ENCODE results near the gene MYCN.
"Not testable (repeated sequence)": the region's sequence is repeated elsewhere in the genome, so short reads cannot be mapped to it uniquely, and the experiment has no call there.

The MYCN gene

DNA sequence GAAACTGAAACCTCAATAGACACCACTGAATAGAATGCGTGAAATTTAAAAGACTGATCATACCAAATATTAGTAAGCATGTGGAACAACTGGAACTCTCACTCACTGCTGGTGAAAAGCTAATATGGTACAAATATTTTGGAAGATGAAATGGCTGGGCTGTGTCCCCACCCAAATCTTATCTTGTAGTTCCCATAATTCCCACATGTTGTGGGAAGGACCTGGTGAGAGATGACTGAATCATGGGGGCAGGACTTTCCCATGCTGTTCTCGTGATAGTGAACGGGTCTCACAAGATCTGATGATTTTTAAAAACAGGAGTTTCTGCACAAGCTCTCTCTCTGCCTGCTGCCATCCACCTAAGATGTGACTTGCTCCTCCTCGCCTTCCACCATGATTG is 32.0 kb upstream of the MYCN start:
- no peak for DNase-seq

- no peak for DNase-seq
These were observed 31.2 kb upstream of the MYCN start for GRCh38 chr2:15909157-15909556.

- DNase-seq, result no peak
These were observed 30.6 kb upstream of the MYCN start for GRCh38 chr2:15909736-15910135.

GRCh38 chr2:15911270-15911669 is 29.1 kb upstream of the MYCN start:
- DNase-seq, result not testable (repeated sequence)

- DNase-seq, result no peak
These were observed 28.7 kb upstream of the MYCN start for GRCh38 chr2:15911686-15912085.

DNA sequence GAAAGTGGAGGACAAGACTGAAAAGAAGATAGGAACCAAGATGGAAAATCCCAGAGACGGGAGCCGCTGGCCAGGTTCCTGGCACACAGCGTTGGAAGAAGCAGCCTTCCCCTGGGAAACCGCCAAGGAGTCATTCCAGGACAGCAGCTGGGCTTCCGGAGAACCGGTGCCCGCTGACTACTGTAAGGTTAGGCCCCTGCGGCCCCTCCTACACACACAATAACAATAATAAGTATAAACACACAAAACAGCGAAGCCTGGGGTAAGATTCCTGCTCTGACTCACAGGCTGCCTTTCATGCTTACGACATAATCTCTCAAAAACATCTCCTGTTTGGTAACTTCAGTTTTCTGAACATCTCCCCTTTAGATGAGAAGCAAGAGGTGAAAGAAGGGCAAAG is 28.1 kb upstream of the MYCN start:
- DNase-seq, result no peak

- no peak for DNase-seq
These were observed 27.2 kb upstream of the MYCN start for GRCh38 chr2:15913146-15913545.

DNA sequence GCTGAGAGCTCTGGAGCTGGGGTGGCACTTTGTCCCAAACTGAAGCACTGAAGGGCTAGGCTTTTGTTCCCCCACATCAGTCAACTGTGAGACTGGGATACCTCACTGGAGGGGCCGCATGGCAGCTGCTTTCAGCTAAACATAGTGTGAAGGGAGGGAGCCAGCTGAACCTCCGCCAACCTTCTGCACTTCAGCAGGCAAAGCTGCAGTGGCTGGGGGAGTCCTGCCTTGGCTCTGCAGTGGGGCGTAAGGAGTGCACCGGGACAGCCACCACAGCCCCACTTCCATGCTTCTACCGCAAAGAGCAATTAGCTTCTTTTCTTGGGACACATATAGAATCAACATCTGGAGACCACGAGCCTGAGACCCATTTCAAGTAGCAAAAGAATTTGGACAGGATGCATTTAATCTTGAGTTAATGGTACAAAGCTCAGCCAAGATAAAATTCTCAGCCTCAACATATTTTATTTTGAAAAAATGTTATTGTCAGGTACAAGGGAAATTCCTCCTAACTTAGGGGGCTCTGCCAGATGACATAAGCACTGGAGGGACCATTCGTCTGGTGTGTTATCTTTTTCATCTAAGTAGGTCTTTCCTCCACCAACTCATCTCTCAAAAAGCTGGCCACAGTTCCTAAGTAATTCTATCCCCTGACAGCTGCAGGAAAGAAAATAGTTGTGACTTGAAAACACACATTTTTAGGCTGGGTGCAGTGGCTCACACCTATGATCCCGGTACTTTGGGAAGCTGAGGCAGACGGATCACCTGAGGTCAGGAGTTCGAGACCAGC is 25.6 kb upstream of the MYCN start:
- DNase-seq, result no peak

GRCh38 chr2:15915546-15915945 is 24.8 kb upstream of the MYCN start:
- DNase-seq, result not testable (repeated sequence)

DNA sequence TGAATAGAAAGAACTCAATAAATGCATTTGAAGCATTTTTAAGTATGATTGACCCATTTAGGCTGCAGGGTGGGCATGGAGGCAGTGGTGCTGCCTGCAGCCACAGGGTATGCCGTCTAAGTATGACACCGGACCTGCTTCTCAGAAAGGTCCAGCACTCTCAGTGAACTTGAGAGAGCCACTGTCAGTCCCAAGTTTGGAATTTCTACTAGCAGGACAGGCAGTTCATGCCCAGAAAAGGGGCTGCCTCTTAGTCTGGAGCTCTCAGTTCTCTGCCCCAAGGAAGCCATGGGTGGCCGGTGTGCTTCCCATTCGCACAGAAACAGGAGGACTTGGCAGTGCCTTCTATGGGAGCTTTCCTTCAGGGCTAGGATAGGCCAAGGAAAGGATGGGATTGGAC is 24.0 kb upstream of the MYCN start:
- DNase-seq, result no peak

- no peak for DNase-seq
These were observed 21.5 kb upstream of the MYCN start for GRCh38 chr2:15918761-15919356.

DNA sequence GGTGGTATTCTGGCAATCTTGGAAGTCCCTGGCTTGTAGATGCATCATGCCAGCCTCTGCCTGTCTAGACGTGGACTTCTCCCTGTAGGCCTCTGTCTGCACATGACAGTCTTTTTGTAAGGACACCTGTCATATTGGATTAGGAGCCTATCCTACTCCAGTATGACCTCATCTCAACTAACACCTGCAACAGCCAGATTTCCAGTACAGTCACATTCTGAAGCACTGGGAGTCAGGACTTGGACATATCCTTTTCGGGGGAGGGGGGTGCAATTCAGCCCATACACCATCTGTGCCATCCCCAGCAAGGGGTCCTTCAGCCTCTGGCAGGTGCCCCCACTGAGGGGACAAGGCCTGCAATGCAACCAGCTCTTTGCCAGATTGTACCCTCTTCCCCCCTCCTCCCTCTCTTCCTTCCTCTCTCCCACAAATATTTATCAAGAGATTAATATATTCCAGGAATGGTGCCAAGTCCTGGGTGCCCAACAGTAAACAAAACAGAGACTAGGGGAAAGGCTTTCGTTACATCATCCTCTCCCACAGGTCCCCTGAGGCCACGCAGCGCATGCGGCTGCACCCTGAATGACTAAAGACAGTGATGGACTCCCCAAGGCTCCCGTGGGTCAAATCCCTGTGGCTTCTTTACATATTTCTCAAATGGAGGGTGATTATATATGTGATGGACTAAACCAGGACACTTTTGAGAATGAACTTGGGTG is 20.5 kb upstream of the MYCN start:
- DNase-seq, result no peak

DNA sequence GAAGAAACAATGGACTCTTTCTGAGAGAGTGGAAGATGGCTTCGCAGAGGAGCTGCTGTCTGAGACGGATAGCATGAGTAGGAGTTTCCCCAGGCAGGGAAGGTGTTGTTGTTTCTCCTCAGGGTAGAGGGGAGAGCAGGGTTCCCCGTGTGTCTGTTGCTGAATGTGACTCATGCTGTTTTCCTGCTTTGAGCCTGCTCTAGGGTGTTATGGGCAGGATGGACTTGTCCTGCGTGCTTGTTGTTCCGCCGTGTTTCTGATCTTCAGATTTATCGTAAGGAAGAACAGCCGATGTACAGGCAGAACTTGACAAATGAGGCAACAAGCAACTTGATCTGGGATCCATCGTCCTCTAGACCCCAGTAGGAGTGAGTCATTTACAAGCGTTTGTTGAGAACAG is 19.7 kb upstream of the MYCN start:
- DNase-seq, result no peak

DNA sequence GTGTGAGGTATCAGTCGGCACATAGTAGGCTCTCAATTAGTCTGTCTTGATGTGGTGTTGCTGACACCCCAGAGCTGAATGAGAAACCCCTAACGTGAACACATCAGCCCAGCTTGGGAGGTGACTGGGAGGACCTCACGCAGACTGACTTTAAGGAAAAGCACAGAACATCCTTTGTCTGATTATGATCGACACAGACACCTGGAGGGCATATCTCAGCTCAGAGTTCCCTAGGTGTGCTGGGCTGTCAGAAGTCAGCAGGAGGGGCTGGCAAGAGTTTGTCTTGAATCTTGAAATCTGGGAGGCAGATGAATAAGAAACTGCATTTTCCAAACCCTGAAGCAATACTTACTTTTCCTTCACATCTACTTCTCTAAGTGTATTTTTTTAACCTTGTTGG is 16.8 kb upstream of the MYCN start:
- DNase-seq, result no peak

- no peak for DNase-seq
These were observed 14.5 kb upstream of the MYCN start for GRCh38 chr2:15925819-15926218.

DNA sequence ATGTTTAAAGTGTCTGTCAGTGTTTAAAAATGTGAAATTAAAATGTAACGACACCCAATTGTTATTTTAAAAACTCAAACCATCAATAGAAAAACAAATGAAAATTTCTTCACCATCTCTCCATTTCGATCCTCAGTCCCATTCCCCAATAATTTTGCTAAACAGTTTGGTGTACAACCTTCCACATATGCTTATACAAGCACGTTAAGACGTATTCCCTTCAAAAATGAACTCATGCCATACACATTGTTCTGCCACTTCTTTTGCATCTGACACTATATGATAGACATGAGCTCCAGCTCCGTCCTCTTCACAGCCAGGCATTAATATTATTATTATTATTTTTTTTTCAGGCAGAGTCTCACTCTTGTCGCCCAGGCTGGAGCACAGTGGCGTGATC is 14.1 kb upstream of the MYCN start:
- DNase-seq, result no peak

GRCh38 chr2:15927551-15928218 is 12.7 kb upstream of the MYCN start:
- DNase-seq, result no peak

- DNase-seq, result not testable (repeated sequence)
These were observed 11.3 kb upstream of the MYCN start for GRCh38 chr2:15929008-15929407.

GRCh38 chr2:15929861-15930260 is 10.5 kb upstream of the MYCN start:
- no peak for DNase-seq

GRCh38 chr2:15930589-15931318 is 9.6 kb upstream of the MYCN start:
- no peak for DNase-seq

- no peak for DNase-seq
These were observed 8.9 kb upstream of the MYCN start for GRCh38 chr2:15931319-15931890.

DNA sequence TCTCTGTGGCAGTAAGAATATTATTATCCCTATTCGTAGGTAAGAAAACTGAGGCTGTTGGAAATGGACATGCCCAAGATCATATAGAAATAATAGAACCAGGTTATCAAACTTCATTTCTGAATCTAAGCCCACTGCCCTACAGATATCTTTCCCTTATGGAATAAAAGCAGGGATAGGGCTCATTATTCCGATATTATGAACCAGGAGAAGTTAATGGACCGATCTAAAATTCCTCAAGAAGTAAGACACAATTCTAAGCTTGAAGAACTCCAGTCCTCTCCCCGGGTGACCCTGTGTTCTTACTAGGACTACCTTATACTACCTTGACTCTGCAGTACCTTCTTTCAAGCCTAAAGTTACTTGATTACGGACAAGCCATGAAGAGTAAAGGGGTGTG is 8.4 kb upstream of the MYCN start:
- no peak for DNase-seq

Measured in activated naive CD4-positive, alpha-beta T cell treated with anti-CD3 and anti-CD28 coated beads, Interleukin-2, amount 50 U/mL, for 16 hours (primary cell).